GM18526 (cell line): ENCODE data around the gene BORCS8.
A peak's percentile ranks its signal among the peaks of the same experiment; 100 is the strongest.

Source experiments
- POLR2A ChIP-seq: IDR thresholded peaks from 3 replicates; pipeline ENCODE4 v1.6.1; 2011; ENCODE audit not compliant: insufficient read length; ENCODE audit errors: extremely low read depth

The BORCS8 gene

DNA sequence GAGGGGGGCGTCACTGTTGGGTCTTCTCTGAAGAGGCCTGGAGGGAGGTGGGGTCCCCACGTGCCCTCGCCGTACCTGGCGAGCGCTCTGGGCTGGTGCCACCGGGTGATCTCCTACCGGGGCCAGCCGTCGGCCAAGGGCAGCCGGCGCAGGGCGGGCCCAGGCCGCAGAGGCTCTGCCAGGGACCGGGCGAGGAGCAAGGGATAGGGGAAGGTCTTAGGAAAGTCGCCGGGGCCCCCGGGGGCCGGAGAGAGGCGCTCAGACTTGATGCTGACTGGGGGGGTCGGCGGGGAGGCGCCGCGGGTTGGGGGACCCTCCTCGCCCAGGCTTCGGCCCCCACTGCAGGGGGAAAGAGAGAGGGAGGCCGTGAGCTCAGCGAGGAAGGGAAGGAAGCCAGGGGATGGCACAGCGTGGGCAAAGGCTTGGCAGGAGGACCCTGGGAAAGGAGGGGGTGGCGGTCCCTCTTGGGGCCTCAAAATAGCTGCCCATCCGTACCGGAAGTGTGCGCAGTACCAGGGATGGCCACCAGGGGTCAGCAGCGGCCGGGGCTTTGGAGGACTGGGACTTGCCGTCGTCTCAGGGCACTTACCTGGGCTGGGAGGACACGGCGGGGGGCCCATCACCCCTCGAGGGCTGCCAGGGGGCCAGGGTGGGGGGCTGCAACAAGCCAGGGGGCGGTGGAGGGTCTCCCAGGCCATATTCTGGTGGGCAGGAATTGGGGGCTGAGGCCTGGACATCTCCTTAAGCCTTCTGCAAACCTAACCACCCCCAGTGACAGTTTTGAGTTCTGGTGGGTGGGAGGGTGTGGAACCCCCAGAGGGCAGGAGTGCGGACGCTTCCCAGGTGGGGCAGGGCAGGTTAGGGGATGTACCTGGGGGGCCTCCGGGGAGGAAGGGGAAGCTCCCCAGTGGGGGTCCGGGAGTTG lies 46.0 kb downstream of the BORCS8 start:
- no peak for TF ChIP-seq POLR2A

DNA sequence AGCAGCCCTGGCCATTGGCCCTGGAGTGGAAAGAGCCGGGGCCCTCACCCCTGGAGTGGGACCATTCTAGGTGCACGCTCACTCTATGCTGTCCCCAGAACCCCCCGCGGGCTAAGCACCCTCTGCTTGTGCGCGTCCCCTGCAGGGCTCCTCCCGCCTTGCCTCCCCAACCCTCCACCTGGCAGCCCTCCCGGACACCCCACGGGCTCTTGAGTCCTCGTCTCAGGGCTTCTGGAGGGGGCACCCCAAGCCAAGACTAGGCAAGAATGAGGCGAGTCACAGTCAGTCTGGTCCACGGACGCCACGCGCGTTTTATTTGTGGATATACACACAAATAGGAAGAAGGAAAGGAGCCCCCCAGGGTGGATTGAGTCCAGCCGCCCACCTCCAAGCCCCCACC lies 46.7 kb downstream of the BORCS8 start:
- TF ChIP-seq POLR2A, result no peak

DNA sequence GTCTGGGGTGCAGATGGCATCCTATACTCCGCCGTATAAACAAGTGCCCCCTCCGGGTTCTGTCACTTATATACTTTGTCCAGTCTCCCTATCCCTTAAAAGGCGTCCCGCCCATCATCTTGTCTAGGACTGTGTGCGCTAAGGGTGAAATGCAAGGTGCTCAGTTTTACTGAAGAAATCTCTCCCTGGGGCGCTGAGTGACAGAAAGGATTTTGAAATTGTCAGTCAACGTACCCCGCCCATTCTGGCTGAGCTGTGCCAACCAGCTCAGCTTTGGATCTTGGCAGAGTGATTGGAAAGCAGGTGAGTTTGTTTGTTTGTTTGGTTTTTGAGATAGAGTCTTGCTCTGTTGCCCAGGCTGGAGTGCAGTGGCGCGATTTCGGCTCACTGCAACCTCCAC lies 49.6 kb downstream of the BORCS8 start:
- no peak for TF ChIP-seq POLR2A

DNA sequence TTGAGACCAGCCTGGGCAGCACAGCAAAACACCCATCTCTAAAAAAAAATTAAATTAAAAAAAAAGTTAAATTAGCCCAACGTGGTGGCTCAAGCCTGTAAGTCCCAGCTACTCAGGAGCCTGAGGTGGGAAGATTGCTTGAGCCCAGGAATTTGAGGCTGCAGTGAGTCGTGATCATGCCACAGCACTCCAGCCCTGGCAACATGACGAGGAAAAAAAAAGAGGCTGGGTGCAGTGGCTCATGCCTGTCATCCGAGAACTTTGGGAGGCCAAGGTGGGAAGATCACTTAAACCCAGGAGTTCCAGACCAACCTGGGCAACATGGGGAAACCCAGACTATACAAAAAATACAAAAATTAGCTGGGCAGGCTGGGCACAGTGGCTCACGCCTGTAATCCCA lies 51.5 kb downstream of the BORCS8 start:
- no peak for TF ChIP-seq POLR2A

DNA sequence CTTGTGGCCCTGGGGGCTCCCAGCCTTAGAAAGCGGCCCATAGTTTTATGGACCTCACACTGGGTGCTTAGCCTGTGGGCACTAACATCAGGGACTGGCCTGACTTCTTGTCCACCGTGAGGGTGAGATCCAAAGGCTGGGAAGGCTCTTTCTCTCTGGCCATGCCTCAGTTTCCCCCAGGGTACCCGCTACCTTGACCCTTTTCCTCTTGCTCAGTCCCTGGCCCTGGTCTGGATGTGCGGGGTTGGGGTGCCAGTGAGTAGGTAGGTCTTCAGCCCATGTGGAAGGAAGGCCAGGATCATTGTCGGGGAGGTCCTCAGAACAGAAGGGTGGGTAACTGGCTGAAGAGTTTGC lies 52.1 kb downstream of the BORCS8 start:
- no peak for TF ChIP-seq POLR2A

DNA sequence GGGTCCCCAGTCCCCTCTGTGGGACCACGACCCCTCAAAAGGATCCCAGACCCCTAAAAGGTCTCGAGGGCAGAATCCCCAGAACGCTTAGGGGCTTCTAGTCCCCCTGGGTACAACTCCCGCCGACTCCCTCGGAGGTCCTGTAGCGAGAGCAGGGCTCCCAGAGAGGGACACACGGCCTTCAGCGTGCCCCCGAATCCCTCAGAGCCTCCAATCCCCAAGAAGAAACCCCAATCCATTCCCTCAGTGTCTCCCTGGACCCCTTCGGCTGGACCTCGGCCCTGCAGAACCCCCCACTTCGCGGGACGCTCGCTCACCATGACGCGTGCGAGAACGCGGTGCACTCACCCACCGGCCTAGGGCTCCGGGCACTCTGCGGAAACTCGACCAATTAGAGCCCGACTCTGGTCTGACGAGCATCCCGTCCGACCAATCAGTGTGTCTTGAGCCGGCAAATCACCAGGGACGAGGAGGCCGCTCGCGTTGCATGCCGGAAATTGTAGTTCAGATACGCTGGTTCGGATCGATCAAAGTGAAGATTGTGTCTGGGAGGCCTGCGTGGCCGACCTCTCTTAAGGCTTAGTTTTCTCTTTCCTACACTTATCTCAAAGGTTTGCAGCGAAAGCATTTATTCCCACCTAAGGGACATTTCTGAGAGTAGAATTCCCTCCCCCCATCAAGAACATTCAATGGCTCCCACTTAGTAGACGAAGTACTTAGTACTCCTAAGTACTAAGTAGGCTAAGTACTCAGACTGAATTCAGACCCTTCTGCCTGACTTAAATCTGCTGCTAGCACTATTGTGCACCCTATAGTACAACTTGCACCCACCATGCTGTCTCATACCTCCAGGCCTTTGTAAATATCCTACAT lies 53.6 kb downstream of the BORCS8 start, which contains the start of gene TMEM161A:
TSS of gene TMEM161A (minus strand) at position 370 of the 873 bp plus-strand sequence. CDS start at position 320, 50 bp downstream.
- TF ChIP-seq POLR2A, result peak; percentile 80

DNA sequence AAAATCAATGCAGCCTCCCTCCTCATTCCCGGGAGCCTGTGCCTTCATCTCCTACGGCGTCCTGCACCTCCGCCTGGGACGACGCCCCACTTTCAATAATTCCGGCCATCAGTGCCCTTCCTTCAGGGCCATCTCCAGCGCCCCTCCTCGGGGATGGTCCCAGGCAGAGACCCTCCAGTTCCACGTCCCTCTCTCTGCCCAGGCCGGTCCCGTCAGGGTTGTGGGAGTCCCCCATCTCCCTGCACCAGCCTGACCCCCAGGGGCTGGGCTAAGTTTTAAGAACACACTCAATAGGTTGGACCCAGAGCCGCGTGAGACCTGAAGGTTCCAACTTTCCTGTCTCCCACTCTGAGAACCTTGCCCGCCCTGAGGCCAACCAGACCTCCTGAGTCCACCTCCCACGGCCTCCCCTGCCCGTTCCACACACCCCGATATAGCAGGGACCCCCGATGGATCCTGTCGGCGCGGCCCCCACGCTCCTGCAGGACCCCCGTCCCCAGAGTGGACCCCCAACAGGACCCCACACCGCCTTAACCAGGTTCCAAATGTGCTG lies 54.3 kb downstream of the BORCS8 start:
- no peak for TF ChIP-seq POLR2A

DNA sequence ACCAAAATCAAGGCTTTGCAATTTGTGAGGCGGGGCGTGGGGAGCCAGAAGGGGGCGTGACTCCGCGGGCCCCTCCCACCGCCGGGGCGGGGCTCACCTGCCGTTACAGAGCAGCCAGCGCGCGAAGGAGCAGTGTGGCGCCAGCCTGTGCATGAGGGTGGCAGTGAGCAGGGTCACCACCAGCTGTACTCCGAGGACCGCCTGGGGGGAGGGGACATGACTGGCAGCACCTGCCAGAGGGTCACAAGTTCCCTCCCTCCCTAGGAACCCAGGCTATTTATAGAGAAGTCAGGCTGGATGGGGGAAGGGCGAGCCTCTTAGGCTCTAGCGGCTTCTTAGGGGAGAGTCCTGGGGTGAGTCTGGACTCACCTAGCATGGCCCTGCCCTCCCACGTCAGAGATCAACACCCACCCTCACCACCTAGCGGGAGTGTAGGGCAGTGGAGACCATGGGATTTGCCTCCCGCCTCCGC lies 57.2 kb downstream of the BORCS8 start:
- TF ChIP-seq POLR2A, result no peak

DNA sequence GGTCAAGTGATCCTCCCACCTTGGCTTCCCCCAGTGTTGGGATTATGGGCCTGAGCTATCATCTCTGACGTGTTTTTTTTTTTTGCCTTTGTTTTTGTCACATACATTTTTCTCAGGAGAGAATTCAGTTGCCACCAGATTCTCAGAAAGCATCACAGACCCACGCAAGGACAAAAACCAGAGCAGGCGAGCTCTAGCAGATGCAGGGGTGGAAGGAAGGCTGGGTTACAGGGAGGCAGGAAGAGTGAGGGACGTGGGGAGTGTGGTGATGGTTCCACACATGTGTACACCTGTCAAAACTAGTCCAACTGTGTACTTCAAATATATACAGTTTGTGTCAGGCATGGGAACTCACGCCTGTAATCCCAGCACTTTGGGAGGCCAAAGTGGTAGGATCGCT lies 58.0 kb downstream of the BORCS8 start:
- no peak for TF ChIP-seq POLR2A

DNA sequence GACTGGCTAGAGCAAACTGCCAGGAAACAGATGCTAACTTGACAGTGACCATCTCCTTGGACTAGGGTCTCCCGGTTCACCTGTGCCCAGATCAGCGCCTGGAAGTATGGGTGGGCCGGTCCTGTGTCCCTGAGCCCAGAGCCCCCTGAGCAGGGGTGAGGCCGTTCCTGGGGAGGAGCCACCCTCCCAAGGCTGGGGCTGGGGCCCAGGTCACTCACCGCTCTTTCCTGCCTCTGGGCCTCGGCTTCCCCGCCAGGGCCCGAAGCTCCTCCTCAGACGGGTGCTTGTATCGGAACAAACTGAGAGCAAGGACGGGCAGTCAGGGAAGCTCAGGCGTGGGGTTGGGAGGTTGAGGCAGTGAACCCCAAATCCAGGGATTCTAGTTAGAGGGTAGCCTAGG lies 59.0 kb downstream of the BORCS8 start:
- TF ChIP-seq POLR2A, result no peak

DNA sequence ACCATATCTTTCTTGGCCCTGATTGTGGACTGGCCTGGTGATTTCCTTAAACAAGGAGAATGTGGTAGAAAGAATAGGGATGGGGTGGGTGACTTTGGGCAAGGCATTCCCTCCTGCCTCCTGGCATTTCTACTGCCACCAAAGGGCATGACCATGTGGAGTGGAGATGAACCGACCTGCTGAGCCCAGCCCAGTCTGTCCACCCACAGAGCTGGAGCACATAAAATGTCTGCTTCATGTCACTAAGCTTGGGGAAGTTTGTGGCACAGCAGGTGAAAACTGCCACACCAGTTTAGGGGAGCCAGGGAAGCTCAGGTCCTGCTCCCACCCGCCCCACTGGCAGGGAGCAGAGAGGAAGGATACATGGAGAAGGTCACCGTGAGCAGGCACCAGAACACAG lies 60.0 kb downstream of the BORCS8 start:
- TF ChIP-seq POLR2A, result no peak
